IMR-90 (cell line): Measurements from ENCODE around the gene TAX1BP1.

ENCODE experiments used
- CEBPB ChIP-seq: IDR thresholded peaks from 2 replicates; pipeline ENCODE4 v1.6.1; 2012; ENCODE audit warnings: low read depth, low read length, improper control_type of control experiment
- FOS ChIP-seq: fragments of 150-350 bp; IDR thresholded peaks from 2 replicates; pipeline ENCODE4 v1.6.1; 2016; ENCODE audit warnings: low read depth, low read length
- MXI1 ChIP-seq: IDR thresholded peaks from 2 replicates; pipeline ENCODE4 v1.6.1; 2012; ENCODE audit warnings: low read depth, mild to moderate bottlenecking, low read length, moderate library complexity, borderline replicate concordance
- NFE2L2 ChIP-seq: fragments of 150-350 bp; IDR thresholded peaks from 2 replicates; pipeline ENCODE4 v1.6.1; 2016; ENCODE audit warnings: low read depth, mild to moderate bottlenecking, low read length
- POLR2A ChIP-seq: IDR thresholded peaks from 2 replicates; pipeline ENCODE4 v1.6.1; 2012; ENCODE audit warnings: mild to moderate bottlenecking, low read depth, low read length
- RAD21 ChIP-seq: IDR thresholded peaks from 2 replicates; pipeline ENCODE4 v1.6.1; 2012; ENCODE audit warnings: low read length, improper control_type of control experiment
- RCOR1 ChIP-seq: IDR thresholded peaks from 2 replicates; pipeline ENCODE4 v1.6.1; 2012; ENCODE audit warnings: mild to moderate bottlenecking, low read length, improper control_type of control experiment; ENCODE audit not compliant: insufficient replicate concordance
- TF ChIP-seq, protein P1 (sequence below): conservative IDR thresholded peaks from 2 replicates; pipeline ENCODE4 v1.5.1; 2012; ENCODE audit warnings: mild to moderate bottlenecking, low read depth, low read length, improper control_type of control experiment
- TF ChIP-seq, protein P2 (sequence below): fragments of 150-350 bp; IDR thresholded peaks from 2 replicates; pipeline ENCODE4 v1.6.1; 2017; ENCODE audit warnings: mild to moderate bottlenecking, antibody characterized with exemption, low read length, low read depth

DNA sequence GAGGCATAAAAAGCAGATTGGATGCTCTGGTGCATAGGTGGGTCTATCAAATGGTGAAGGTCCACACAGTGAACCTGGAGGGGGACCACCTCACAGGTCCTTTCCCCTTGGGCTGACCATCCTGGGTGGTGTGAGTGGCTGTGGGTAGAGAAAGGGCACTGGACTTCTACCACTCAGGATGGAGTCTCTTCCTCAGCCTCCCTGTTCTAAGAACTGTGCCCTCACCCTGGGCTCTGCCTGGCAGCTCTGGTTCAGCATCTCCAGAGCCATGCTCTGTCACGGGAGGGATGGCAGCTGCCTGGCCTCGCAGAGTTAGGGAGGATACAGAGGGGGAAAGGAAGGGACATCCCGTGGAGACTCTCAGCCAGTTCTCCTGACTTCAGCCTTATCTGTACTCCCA lies 121.8 kb downstream of the TAX1BP1 start:
- TF ChIP-seq, protein P1, sequence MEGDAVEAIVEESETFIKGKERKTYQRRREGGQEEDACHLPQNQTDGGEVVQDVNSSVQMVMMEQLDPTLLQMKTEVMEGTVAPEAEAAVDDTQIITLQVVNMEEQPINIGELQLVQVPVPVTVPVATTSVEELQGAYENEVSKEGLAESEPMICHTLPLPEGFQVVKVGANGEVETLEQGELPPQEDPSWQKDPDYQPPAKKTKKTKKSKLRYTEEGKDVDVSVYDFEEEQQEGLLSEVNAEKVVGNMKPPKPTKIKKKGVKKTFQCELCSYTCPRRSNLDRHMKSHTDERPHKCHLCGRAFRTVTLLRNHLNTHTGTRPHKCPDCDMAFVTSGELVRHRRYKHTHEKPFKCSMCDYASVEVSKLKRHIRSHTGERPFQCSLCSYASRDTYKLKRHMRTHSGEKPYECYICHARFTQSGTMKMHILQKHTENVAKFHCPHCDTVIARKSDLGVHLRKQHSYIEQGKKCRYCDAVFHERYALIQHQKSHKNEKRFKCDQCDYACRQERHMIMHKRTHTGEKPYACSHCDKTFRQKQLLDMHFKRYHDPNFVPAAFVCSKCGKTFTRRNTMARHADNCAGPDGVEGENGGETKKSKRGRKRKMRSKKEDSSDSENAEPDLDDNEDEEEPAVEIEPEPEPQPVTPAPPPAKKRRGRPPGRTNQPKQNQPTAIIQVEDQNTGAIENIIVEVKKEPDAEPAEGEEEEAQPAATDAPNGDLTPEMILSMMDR = no peak
- no peak for TF ChIP-seq CEBPB
- no peak for TF ChIP-seq POLR2A
- no peak for TF ChIP-seq FOS
- no peak for TF ChIP-seq RCOR1
- TF ChIP-seq, protein P2, sequence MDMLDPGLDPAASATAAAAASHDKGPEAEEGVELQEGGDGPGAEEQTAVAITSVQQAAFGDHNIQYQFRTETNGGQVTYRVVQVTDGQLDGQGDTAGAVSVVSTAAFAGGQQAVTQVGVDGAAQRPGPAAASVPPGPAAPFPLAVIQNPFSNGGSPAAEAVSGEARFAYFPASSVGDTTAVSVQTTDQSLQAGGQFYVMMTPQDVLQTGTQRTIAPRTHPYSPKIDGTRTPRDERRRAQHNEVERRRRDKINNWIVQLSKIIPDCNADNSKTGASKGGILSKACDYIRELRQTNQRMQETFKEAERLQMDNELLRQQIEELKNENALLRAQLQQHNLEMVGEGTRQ = no peak
- no peak for TF ChIP-seq NFE2L2
- no peak for TF ChIP-seq MXI1
- TF ChIP-seq RAD21 = no peak
